ENCODE data around the gene HCST.

HCST gene

GRCh38 chr19:35890113-35890650 lies 12.1 kb upstream of the HCST start:
- TF ChIP-seq GATA3 (IDR thresholded peaks at IDR 0.05; ENCODE audit: low read depth, low read length) (no peak), GATA2 (IDR thresholded peaks at IDR 0.05; ENCODE audit: low read depth, low read length) (no peak)

GRCh38 chr19:35894342-35894741 lies 8.0 kb upstream of the HCST start:
- TF ChIP-seq GATA3 (IDR thresholded peaks at IDR 0.05; ENCODE audit: low read depth, low read length) (no peak), GATA2 (IDR thresholded peaks at IDR 0.05; ENCODE audit: low read depth, low read length) (no peak)

- TF ChIP-seq GATA2 (IDR thresholded peaks at IDR 0.05; ENCODE audit: low read depth, low read length): no peak
- TF ChIP-seq GATA3 (IDR thresholded peaks at IDR 0.05; ENCODE audit: low read depth, low read length): no peak
These were observed 6.3 kb upstream of the HCST start for GRCh38 chr19:35895911-35896642.

- TF ChIP-seq GATA3 (IDR thresholded peaks at IDR 0.05; ENCODE audit: low read depth, low read length) (no peak), GATA2 (IDR thresholded peaks at IDR 0.05; ENCODE audit: low read depth, low read length) (no peak)
These were observed 5.7 kb upstream of the HCST start for GRCh38 chr19:35896643-35897040.

GRCh38 chr19:35897706-35898451 lies 4.5 kb upstream of the HCST start:
- TF ChIP-seq GATA2 (IDR thresholded peaks at IDR 0.05; ENCODE audit: low read depth, low read length): no peak
- TF ChIP-seq GATA3 (IDR thresholded peaks at IDR 0.05; ENCODE audit: low read depth, low read length): no peak

- TF ChIP-seq GATA3 (IDR thresholded peaks at IDR 0.05; ENCODE audit: low read depth, low read length) (no peak), GATA2 (IDR thresholded peaks at IDR 0.05; ENCODE audit: low read depth, low read length) (no peak)
These were observed 3.9 kb upstream of the HCST start for GRCh38 chr19:35898499-35898809.

- TF ChIP-seq GATA2 (IDR thresholded peaks at IDR 0.05; ENCODE audit: low read depth, low read length) (no peak), GATA3 (IDR thresholded peaks at IDR 0.05; ENCODE audit: low read depth, low read length) (no peak)
These were observed 2.6 kb upstream of the HCST start for GRCh38 chr19:35899547-35900214.

GRCh38 chr19:35901055-35901644 lies 1.2 kb upstream of the HCST start:
- TF ChIP-seq GATA2 (IDR thresholded peaks at IDR 0.05; ENCODE audit: low read depth, low read length) (no peak), GATA3 (IDR thresholded peaks at IDR 0.05; ENCODE audit: low read depth, low read length) (no peak)

- TF ChIP-seq GATA2 (IDR thresholded peaks at IDR 0.05; ENCODE audit: low read depth, low read length) (no peak), GATA3 (IDR thresholded peaks at IDR 0.05; ENCODE audit: low read depth, low read length) (no peak)
These were observed 644 bp downstream of the HCST start for GRCh38 chr19:35902870-35903475.

- TF ChIP-seq GATA2 (IDR thresholded peaks at IDR 0.05; ENCODE audit: low read depth, low read length) (no peak), GATA3 (IDR thresholded peaks at IDR 0.05; ENCODE audit: low read depth, low read length) (no peak)
These were observed 1.3 kb downstream of the HCST start for GRCh38 chr19:35903550-35904179.

GRCh38 chr19:35904311-35905068 lies 2.2 kb downstream of the HCST start:
- TF ChIP-seq GATA3 (IDR thresholded peaks at IDR 0.05; ENCODE audit: low read depth, low read length): no peak
- TF ChIP-seq GATA2 (IDR thresholded peaks at IDR 0.05; ENCODE audit: low read depth, low read length): no peak

- no peak for TF ChIP-seq GATA3 (IDR thresholded peaks at IDR 0.05; ENCODE audit: low read depth, low read length)
- no peak for TF ChIP-seq GATA2 (IDR thresholded peaks at IDR 0.05; ENCODE audit: low read depth, low read length)
These were observed 2.9 kb downstream of the HCST start for GRCh38 chr19:35905178-35905727.

All from SH-SY5Y (cell line).